HG03108 (cell line): ENCODE results near the gene SPNS1.
"Not testable (repeated sequence)": the region's sequence is repeated elsewhere in the genome, so short reads cannot be mapped to it uniquely, and the experiment has no call there.

Source experiments
- ATAC-seq: cut with Tn5 transposase; IDR thresholded peaks from one replicate; pipeline ENCODE4 v1.9.1; 2021; ENCODE audit warnings: moderate library complexity; ENCODE audit not compliant: unreplicated experiment

SPNS1 gene

GRCh38 chr16:28974437-28975157 is at the start of gene SPNS1:
Gene SPNS1 (plus strand): TSS chr16:28974778. CDS start chr16:28975152, 374 bp downstream.
- ATAC-seq: peak; percentile 73

GRCh38 chr16:28925386-28926228 is 49.0 kb upstream of the SPNS1 start:
- peak; percentile 19 for ATAC-seq

GRCh38 chr16:28926284-28926683 is 48.3 kb upstream of the SPNS1 start:
- not testable (repeated sequence) for ATAC-seq

- no peak for ATAC-seq
Observed at GRCh38 chr16:28927815-28928214, 46.8 kb upstream of the SPNS1 start.

- ATAC-seq: no peak
Observed at GRCh38 chr16:28930203-28930602, 44.4 kb upstream of the SPNS1 start.

- ATAC-seq: peak; percentile 55
Observed at GRCh38 chr16:28930652-28931051, 43.9 kb upstream of the SPNS1 start.

GRCh38 chr16:28931801-28932225 is 42.8 kb upstream of the SPNS1 start, which contains the start of gene CD19:
Gene CD19 (plus strand): TSS chr16:28931971. CDS start chr16:28932001, 30 bp downstream.
- ATAC-seq: no peak

GRCh38 chr16:28932339-28933141 is 42.0 kb upstream of the SPNS1 start:
- ATAC-seq: no peak

GRCh38 chr16:28933171-28933570 is 41.4 kb upstream of the SPNS1 start:
- no peak for ATAC-seq

GRCh38 chr16:28935346-28935745 is 39.2 kb upstream of the SPNS1 start:
- no peak for ATAC-seq

GRCh38 chr16:28935924-28936783 is 38.4 kb upstream of the SPNS1 start:
- peak; percentile 52 for ATAC-seq

- ATAC-seq: no peak
Observed at GRCh38 chr16:28936784-28937155, 37.8 kb upstream of the SPNS1 start.

- no peak for ATAC-seq
Observed at GRCh38 chr16:28937222-28937876, 37.2 kb upstream of the SPNS1 start.

- no peak for ATAC-seq
Observed at GRCh38 chr16:28938721-28939120, 35.9 kb upstream of the SPNS1 start.

- not testable (repeated sequence) for ATAC-seq
Observed at GRCh38 chr16:28939825-28940224, 34.8 kb upstream of the SPNS1 start.

GRCh38 chr16:28943281-28943680 is 31.3 kb upstream of the SPNS1 start:
- no peak for ATAC-seq

- ATAC-seq: no peak
Observed at GRCh38 chr16:28946681-28947080, 27.9 kb upstream of the SPNS1 start.

- ATAC-seq: peak; percentile 91
Observed at GRCh38 chr16:28950648-28951409, 23.7 kb upstream of the SPNS1 start, which contains the start of gene NFATC2IP. Gene NFATC2IP (plus strand): TSS chr16:28950937. CDS start chr16:28951012, 75 bp downstream.

GRCh38 chr16:28951410-28951943 is 23.1 kb upstream of the SPNS1 start:
- no peak for ATAC-seq
